22Rv1 (cell line): ENCODE measurements around the gene RAB28.

Experiments
- H3K27ac ChIP-seq: fragments of 450-650 bp; 2 replicates; pipeline ENCODE4 v1.5.1; 2017
- CTCF ChIP-seq: fragments of 450-650 bp; IDR thresholded peaks from 2 replicates; pipeline ENCODE4 v1.5.1; 2017; ENCODE audit warnings: mild to moderate bottlenecking
- ZFX ChIP-seq: fragments of 450-650 bp; IDR thresholded peaks from 2 replicates; pipeline ENCODE4 v1.6.1; 2017; ENCODE audit warnings: antibody characterized with exemption, borderline replicate concordance

RAB28 gene

GRCh38 chr4:13527192-13527980 lies 43.2 kb upstream of the RAB28 start:
- TF ChIP-seq CTCF = no peak
- no peak for TF ChIP-seq ZFX

GRCh38 chr4:13526658-13527057 lies 42.5 kb upstream of the RAB28 start:
- no peak for TF ChIP-seq CTCF
- TF ChIP-seq ZFX = no peak
- H3K27ac ChIP-seq = no peak overlapping the region

More at GRCh38 chr4:13527192-13527980, 43.2 kb upstream of the RAB28 start:
- H3K27ac ChIP-seq = no peak overlapping the region

GRCh38 chr4:13525606-13526281 lies 41.6 kb upstream of the RAB28 start:
- H3K27ac ChIP-seq = no peak overlapping the region
- no peak for TF ChIP-seq ZFX
- TF ChIP-seq CTCF = no peak

- H3K27ac ChIP-seq = no peak overlapping the region
- TF ChIP-seq CTCF = no peak
- TF ChIP-seq ZFX = no peak
Measured at GRCh38 chr4:13524504-13525243, 40.5 kb upstream of the RAB28 start.

- H3K27ac ChIP-seq = no peak overlapping the region
- TF ChIP-seq CTCF (no peak), ZFX (no peak)
Measured at GRCh38 chr4:13523591-13524503, 39.7 kb upstream of the RAB28 start.

GRCh38 chr4:13523105-13523477 lies 39.0 kb upstream of the RAB28 start:
- no peak overlapping the region for H3K27ac ChIP-seq
- TF ChIP-seq CTCF (no peak), ZFX (no peak)
